GM18517 (cell line): ENCODE data around the gene LSM12.
A peak's percentile ranks its signal among the peaks of the same experiment; 100 is the strongest.
"Not testable (repeated sequence)": the region's sequence is repeated elsewhere in the genome, so short reads cannot be mapped to it uniquely, and the experiment has no call there.

Source experiments
- ATAC-seq: cut with Tn5 transposase; IDR thresholded peaks from one replicate; pipeline ENCODE4 v1.9.1; 2021; ENCODE audit warnings: mild to moderate bottlenecking, moderate library complexity; ENCODE audit not compliant: unreplicated experiment

The LSM12 gene

GRCh38 chr17:44045486-44045885 lies 21.0 kb downstream of the LSM12 start:
- ATAC-seq = no peak

GRCh38 chr17:44044071-44044470 lies 22.4 kb downstream of the LSM12 start:
- ATAC-seq = no peak

- ATAC-seq = no peak
Measured at GRCh38 chr17:44043272-44043696, 23.2 kb downstream of the LSM12 start.

DNA sequence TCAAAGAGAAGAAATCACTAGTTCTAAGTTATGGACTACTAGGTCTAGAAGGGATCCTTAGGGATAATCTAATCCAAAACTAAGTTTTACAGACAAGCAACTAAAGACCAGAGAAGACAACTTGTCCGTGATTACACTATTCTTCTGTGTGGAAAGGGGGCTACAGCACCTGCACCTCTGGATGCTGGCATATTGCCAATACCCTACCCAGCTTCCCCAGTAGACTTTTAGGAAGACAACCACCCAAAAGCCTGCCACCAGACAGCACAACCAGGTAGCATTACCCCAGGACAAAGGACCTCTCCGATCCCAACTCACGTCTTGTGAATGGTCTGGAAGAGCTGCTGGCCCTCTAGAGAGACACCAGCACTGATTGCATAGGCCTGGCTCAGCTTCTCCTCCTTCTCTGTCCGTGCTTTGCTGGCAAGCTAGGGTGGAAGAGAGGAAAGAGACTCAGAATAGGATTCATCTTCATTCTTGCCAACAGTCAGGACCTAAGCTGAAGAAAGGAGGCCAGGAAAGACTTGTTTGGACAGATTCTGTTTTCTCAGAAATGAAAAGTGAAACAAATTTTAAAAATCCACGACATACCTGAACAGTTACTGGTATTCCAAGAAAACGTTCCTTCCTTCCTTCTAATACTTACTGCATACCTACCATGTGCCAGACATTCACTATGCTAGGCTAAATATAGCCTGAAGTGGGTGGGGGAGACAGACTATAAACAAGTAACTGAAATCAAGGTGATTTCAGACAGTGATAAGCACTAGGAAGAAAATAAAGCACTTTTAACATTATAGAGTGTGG lies 26.4 kb downstream of the LSM12 start:
- ATAC-seq = no peak

GRCh38 chr17:44038604-44039011 lies 27.9 kb downstream of the LSM12 start:
- no peak for ATAC-seq

DNA sequence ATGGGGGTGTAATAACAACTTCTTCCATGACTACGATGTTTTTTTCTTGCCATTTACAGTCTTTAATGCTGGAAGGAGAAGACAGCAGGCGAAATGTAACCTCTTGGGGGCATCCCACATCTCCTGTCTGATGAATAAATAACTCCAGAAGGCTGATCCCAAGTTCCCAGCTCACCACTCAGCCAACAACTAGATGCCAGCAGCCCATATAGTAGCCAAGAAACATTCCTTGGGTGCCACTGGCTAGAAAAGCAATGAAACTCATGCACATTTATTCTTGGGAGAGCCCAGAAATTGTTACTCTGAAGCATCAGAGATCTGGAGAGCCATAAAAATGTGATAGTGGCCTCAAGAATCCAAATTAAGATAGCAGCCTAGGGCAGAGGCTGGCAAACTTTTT lies 29.0 kb downstream of the LSM12 start:
- ATAC-seq = no peak

GRCh38 chr17:44034688-44035087 lies 31.8 kb downstream of the LSM12 start:
- ATAC-seq = not testable (repeated sequence)

GRCh38 chr17:44033861-44034408 lies 32.5 kb downstream of the LSM12 start:
- ATAC-seq = no peak

DNA sequence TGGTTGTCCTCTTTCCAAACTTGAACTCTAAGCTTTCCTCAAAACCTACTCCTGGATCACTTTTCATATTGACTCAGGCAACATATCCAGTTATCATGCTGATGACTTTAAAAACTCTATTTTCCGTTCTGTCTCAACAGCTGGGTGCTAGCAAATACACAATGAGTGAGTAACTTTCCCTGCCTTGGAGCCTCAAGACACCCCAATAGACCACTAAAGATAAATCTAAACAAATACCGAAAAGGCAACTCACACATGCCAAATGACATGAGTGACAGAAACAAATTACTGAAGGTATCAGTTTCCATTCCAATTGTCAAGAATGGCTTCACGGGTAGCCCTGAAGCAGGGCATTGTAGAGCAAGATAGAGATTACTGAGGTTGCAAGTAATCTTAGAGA lies 36.0 kb downstream of the LSM12 start:
- no peak for ATAC-seq

- ATAC-seq = no peak
Measured at GRCh38 chr17:44029736-44030135, 36.7 kb downstream of the LSM12 start.

- ATAC-seq = no peak
Measured at GRCh38 chr17:44024853-44025252, 41.6 kb downstream of the LSM12 start.

DNA sequence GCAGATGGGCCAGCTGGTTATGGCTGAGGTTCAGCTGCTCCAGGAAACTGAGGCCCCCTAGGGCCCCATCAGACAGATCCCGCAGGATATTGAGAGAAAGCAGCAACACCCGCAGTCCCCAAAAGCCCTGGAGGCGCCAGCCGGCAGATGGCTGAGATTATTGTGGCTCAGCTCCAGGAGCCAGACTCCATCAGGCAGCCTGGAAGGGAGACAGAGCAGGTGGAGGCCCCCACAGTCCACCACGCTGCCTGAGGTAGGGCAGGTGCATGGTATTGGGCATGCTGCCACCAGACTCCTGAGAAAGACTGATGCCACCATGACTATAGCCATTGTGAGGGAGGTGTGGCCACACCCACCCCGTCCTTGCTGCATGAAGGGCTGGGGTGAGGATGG lies 42.2 kb downstream of the LSM12 start:
- ATAC-seq = no peak

GRCh38 chr17:44023545-44024270 lies 42.8 kb downstream of the LSM12 start:
- no peak for ATAC-seq

DNA sequence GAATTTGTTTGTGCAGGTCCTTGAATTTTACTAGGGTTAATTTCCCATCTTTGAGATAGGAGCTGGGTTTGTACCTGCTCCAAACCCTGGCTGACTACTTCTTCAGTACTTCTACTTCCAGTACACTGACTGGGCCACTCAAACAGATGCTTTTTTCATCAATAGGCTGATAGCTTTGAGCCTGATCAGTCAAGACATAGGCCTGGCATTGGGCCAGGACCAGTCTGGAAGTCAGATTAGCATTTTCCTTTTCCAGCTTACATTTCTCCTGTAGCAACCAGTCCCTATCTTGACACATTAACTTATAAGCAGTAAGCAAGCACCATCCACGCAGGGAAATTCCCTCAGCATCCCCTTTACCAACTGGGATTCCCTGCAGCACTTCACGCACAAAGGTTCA lies 44.2 kb downstream of the LSM12 start:
- ATAC-seq = no peak

DNA sequence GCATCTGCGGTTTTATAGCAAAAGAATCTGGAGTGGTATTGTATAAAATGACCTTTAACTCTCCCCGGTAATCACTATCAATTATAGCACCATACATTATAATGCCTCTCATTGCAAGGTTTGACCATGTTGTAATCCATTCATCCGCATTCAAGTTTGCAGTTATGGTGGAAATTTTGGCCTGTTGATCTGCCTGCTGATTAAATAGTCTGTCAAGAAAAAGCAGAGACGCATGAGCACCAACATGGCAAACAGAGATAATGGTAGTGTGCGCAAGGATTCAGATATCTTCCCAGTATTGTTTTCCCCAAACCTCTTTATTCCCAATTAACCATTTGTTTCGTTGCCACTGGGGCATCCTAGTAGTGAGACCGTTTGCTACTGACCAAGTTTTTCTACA lies 45.2 kb downstream of the LSM12 start:
- ATAC-seq = not testable (repeated sequence)

GRCh38 chr17:44014437-44015172 lies 51.9 kb downstream of the LSM12 start, which contains the start of gene TMEM101:
TMEM101 (minus strand) TSS chr17:44014963; CDS start chr17:44014952, 11 bp downstream.
- peak; percentile 78 for ATAC-seq

GRCh38 chr17:44014133-44014436 lies 52.4 kb downstream of the LSM12 start:
- ATAC-seq = no peak

DNA sequence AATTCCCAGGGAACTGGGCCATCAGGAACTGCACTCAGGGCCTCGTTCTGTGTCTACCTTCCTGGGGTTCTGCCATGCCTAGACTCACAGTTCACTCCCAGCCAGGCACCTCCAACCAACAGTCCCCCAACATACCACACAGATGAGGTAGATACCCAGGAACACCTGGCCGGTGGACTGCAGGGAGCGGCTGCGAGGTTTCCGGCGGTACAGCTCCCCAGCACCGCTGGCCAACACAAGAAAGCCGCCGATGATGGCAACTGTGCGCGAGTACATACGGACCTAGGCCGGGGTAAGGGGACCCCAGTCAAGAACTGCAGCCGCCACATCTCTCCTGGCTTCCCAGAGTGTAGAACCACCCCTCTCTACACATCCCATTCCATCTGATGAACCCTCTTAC lies 53.6 kb downstream of the LSM12 start:
- no peak for ATAC-seq

- ATAC-seq = no peak
Measured at GRCh38 chr17:44012391-44012790, 54.1 kb downstream of the LSM12 start.

- no peak for ATAC-seq
Measured at GRCh38 chr17:44011876-44012275, 54.6 kb downstream of the LSM12 start.

DNA sequence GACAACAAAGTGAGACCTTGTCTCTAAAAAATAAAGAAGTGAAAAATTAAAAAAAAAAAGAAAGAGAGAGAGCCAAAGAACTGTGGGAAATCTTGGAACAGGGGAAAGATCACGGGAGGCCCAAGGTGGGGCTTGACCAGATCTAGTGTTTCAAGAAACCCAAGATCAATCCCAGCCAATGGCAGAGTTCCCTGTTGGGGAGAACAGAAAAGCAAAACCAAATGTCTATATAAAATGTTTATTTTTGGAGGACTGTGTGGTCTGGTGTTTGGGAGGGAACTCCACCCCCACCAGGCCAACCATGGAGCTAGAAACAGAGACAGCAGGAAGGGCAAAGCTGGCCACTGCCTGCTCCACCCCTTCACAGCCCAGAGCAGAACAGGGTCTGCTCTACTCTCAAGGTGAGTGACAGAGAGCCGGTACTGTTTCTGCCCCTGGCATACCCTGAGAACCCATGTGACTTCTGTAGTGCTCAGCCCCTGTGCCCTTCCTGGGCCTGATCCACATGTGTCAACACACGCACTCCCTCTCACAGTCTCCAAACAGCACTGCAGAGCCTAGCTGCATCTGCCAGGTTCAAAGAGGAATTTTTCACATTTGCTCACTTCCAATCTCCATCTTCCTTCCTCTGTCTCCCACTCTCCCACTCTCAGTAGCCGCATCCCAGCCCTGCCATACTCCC lies 55.4 kb downstream of the LSM12 start:
- ATAC-seq = no peak
